Colonic mucosa (tissue), 4 donors: ENCODE results near the gene MGST3. TPM values are rescaled to one million over a fixed set of nuclear protein-coding genes. Genes with fewer than 3 reads are reported as not detected.
A peak's percentile ranks its signal among the peaks of the same experiment; 100 is the strongest.
"Not testable (repeated sequence)": the region's sequence is repeated elsewhere in the genome, so short reads cannot be mapped to it uniquely, and the experiment has no call there.

Experiments
- DNase-seq: peaks from one replicate; pipeline ENCODE4 v3.0.0-alpha.2; 2020
- H3K27ac ChIP-seq: fragments of 200-600 bp; one replicate; pipeline ENCODE4 v1.8.0; 2021
- H3K27me3 ChIP-seq: fragments of 200-600 bp; one replicate; pipeline ENCODE4 v1.8.0; 2021
- H3K36me3 ChIP-seq: fragments of 200-600 bp; one replicate; pipeline ENCODE4 v1.8.0; 2021
- H3K4me1 ChIP-seq: fragments of 200-600 bp; one replicate; pipeline ENCODE4 v1.8.0; 2021; ENCODE audit warnings: mild to moderate bottlenecking
- H3K4me3 ChIP-seq: fragments of 200-600 bp; one replicate; pipeline ENCODE4 v1.8.0; 2021
- H3K9ac ChIP-seq, 2 donors: one replicate each; pipeline ENCODE4 v1.7.0; 2013; ENCODE audit warnings: control low read depth in 2 of 2, low read depth in 2 of 2, low read length in 2 of 2
- H3K9me3 ChIP-seq: fragments of 200-600 bp; one replicate; pipeline ENCODE4 v1.8.0; 2021
- intact Hi-C: fragments of 100-400 bp; cut with DNase I; formaldehyde crosslinking; loops from one replicate; pipeline ENCODE4 v1.14.1; 2022
- total RNA-seq, 2 donors: library from RNA; stranded (reverse); fragmentation: NEBNext Ultra II Directional in 1 of 2; extraction: Animal tissue kit (Norgen Biotek cat#: 25700) in 1 of 2; gene quantifications; one replicate each; pipeline ENCODE4 v1.2.1, GENCODE V29; 2021
- TF ChIP-seq, protein P1 (sequence below): fragments of 200-600 bp; IDR thresholded peaks from one replicate; pipeline ENCODE4 v1.8.0; 2022; ENCODE audit warnings: antibody characterized with exemption, mild to moderate bottlenecking
- donor health status: healthy.
- donor health status: DM: no; HTN: no; CAD: no.
- donor health status: DM: no; HTN: no; CAD: no.

Gene MGST3
- total RNA-seq, 2 donors from 2014 or later: 338 to 410 TPM

DNA sequence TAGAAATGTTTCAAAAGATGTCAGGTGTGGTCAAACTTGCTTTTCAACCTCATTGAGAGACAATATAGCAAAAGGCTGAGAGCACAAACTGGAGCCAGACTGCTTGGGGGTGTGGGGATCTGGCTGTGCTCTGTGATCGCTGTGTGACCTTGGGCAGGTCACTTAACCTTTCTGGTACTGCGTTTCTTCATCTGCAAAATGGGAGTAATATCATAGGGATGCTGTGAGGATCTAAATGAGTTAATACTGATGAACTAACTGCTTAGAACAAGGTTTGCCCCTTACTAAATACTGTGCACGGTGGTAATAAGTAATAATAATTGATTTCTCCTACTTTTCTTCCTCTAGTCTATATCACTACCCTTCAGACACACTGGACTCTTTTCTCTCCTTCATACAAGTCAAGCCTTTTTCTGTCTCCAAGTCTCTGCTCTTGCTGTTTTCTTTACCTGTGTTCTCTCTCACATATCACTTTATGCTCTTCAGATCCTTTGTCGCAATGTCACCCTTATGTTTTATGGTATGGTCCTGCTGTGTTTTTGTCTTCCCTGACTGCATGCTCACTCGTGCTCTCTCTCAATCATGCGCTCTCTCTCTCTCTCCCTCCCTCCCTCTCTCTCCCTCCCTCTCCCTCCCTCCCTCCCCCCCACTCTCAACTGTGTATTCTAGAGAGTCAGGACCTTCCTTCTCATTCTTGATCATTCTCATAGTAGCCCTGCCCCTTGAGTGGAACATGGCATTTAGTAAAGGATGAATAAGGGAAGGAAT is 3.3 kb downstream of the MGST3 start:
- Histone ChIP-seq H3K9ac (peak overlapping the region in 1 of 2 donors; percentile 48), H3K36me3 (no peaks in the 10 kb centered on the region), H3K4me1 (peaks cover 8% of the 10 kb centered on the region), H3K4me3 (no peak overlapping the region), H3K27ac (peak overlapping the region; percentile 12), H3K27me3 (no peaks in the 10 kb centered on the region), H3K9me3 (no peaks in the 10 kb centered on the region)
- TF ChIP-seq, protein P1, sequence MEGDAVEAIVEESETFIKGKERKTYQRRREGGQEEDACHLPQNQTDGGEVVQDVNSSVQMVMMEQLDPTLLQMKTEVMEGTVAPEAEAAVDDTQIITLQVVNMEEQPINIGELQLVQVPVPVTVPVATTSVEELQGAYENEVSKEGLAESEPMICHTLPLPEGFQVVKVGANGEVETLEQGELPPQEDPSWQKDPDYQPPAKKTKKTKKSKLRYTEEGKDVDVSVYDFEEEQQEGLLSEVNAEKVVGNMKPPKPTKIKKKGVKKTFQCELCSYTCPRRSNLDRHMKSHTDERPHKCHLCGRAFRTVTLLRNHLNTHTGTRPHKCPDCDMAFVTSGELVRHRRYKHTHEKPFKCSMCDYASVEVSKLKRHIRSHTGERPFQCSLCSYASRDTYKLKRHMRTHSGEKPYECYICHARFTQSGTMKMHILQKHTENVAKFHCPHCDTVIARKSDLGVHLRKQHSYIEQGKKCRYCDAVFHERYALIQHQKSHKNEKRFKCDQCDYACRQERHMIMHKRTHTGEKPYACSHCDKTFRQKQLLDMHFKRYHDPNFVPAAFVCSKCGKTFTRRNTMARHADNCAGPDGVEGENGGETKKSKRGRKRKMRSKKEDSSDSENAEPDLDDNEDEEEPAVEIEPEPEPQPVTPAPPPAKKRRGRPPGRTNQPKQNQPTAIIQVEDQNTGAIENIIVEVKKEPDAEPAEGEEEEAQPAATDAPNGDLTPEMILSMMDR: no peak
- no peak for DNase-seq
- intact Hi-C loops: loop anchor here (10.0 kb wide), 1 partner anchor 130 kb away; the partner anchor contains the start of gene TMCO1

DNA sequence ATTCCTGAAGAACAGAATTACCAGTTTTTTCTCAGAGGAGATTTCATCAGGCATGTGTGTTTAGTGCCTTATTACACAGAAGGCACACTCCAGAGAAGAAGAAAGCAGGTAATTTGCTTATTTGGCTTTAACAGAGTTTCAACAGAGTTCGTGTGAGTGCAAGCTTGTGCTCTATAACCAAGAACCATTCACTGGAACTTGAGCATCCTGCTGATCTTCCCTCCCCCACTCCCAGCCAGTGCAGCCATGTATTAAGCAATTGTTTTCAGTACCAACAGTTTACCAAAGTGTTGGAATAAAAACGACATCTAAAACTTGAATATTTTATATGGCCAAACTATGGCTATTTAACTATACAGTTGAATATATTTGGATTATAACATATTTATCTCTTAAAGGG is 4.3 kb downstream of the MGST3 start:
- Histone ChIP-seq H3K4me1 (peaks cover 8% of the 10 kb centered on the region), H3K4me3 (no peak overlapping the region), H3K27me3 (no peaks in the 10 kb centered on the region), H3K36me3 (no peaks in the 10 kb centered on the region), H3K9me3 (no peaks in the 10 kb centered on the region), H3K27ac (no peak overlapping the region), H3K9ac (no peak overlapping the region)
- intact Hi-C loops: loop anchor here (10.0 kb wide), 1 partner anchor 129 kb away; the partner anchor contains the start of gene TMCO1
- TF ChIP-seq, protein P1: no peak
- no peak for DNase-seq

DNA sequence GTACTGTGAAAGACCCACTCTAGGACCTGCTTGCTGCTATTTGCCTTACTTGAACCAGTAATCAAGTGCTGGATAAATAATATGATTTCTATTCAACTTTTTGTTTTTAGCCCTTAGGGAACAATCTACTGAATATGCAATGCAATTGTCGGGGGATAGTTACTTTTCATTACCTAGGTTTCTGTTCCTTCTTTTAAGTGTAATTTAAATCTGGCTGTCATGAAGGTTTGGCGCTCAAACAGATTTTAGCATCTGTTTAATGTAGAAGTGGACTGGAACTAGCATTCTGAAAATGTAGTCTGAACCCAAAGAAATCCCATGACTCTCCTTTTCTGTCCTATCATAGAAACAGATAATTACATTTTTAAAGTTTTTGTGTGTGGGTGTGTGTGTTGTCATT is 4.8 kb downstream of the MGST3 start:
- no peak for DNase-seq
- peaks cover 8% of the 10 kb centered on the region for H3K4me1 ChIP-seq
- no peak overlapping the region for H3K9ac ChIP-seq
- TF ChIP-seq, protein P1: no peak
- no peak overlapping the region for H3K4me3 ChIP-seq
- H3K9me3 ChIP-seq: no peaks in the 10 kb centered on the region
- H3K36me3 ChIP-seq: no peaks in the 10 kb centered on the region
- no peaks in the 10 kb centered on the region for H3K27me3 ChIP-seq
- intact Hi-C loops: loop anchor here (10.0 kb wide), 1 partner anchor 129 kb away; the partner anchor contains the start of gene TMCO1
- no peak overlapping the region for H3K27ac ChIP-seq

DNA sequence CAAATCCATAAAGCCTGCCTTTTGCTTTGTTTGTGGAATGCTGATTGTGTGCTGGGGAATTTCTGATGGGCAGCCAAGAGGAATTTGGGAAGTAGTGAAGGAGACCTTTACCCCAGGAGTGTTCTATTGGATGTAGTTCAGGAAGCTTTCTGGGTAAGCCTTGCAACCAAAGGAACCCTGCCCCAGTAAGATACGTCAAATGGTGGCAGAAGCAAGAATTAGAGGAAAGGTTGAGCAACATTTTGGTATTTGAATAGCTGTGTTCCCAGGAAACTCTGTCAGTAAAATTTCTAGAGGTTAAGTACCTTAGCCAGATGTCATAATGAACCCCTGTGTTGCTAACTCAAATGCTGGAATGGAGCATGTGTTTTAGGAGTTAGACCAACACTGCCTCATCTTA is 6.4 kb downstream of the MGST3 start:
- H3K4me1 ChIP-seq: peaks cover 8% of the 10 kb centered on the region

DNA sequence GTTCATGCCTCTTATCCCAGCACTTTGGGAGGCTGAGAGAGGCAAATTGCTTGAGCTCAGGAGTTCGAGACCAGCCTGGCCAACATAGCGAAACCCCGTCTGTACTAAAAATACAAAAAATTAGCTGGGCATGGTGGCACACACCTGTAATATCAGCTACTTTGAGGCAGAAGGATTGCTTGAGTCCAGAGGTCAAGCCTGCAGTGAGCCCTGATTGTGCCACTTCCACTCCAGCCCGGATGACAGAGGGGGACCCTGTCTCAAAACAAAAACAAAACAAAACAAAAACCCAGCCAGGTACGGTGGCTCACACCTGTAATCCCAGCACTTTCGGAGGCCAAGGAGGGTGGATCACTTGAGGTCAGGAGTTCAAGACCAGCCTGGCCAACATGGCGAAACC is 7.2 kb downstream of the MGST3 start:
- H3K9me3 ChIP-seq, H3K4me1 ChIP-seq, H3K4me3 ChIP-seq, DNase-seq, H3K36me3 ChIP-seq, H3K27me3 ChIP-seq, H3K27ac ChIP-seq: not testable (repeated sequence)
- peak overlapping the region in 1 of 2 donors; percentile 27 for H3K9ac ChIP-seq
- intact Hi-C loops: loop anchor here (10.0 kb wide), 1 partner anchor 127 kb away; the partner anchor contains the start of gene TMCO1

More for the DNA sequence above, 6.4 kb downstream of the MGST3 start:
- peak overlapping the region in 1 of 2 donors; percentile 27 for H3K9ac ChIP-seq
- H3K9me3 ChIP-seq: no peaks in the 10 kb centered on the region
- H3K27me3 ChIP-seq: no peaks in the 10 kb centered on the region
- intact Hi-C loops: loop anchor here (10.0 kb wide), 1 partner anchor 127 kb away; the partner anchor contains the start of gene TMCO1
- DNase-seq: peak; percentile 46
- H3K36me3 ChIP-seq: no peaks in the 10 kb centered on the region
- H3K27ac ChIP-seq: peak overlapping the region; percentile 9
- TF ChIP-seq, protein P1: no peak
- H3K4me3 ChIP-seq: no peak overlapping the region
